NB4 (cell line): ENCODE measurements around the gene ADK.

Source experiments
- CTCF ChIP-seq: IDR thresholded peaks from one replicate; pipeline ENCODE4 v1.5.1; 2012; ENCODE audit warnings: low read depth, low read length
- MAX ChIP-seq: IDR thresholded peaks from 2 replicates; pipeline ENCODE4 v1.6.1; 2011; ENCODE audit warnings: low read depth, low read length
- MYC ChIP-seq: IDR thresholded peaks from 2 replicates; pipeline ENCODE4 v1.6.1; 2011; ENCODE audit warnings: low read depth, low read length
- POLR2A ChIP-seq: IDR thresholded peaks from 2 replicates; pipeline ENCODE4 v1.6.1; 2011; ENCODE audit warnings: mild to moderate bottlenecking; ENCODE audit not compliant: insufficient read length; ENCODE audit errors: extremely low read depth

GRCh38 chr10:74328388-74328787, 177.4 kb downstream of the ADK start:
- no peak for TF ChIP-seq CTCF
- TF ChIP-seq MYC, result 0 out of 2 replicates have a peak, but pooled peaks have one; percentile 13
- no peak for TF ChIP-seq MAX
- no peak for TF ChIP-seq POLR2A
